ENCODE measurements around the gene SLC38A8.

The SLC38A8 gene

DNA sequence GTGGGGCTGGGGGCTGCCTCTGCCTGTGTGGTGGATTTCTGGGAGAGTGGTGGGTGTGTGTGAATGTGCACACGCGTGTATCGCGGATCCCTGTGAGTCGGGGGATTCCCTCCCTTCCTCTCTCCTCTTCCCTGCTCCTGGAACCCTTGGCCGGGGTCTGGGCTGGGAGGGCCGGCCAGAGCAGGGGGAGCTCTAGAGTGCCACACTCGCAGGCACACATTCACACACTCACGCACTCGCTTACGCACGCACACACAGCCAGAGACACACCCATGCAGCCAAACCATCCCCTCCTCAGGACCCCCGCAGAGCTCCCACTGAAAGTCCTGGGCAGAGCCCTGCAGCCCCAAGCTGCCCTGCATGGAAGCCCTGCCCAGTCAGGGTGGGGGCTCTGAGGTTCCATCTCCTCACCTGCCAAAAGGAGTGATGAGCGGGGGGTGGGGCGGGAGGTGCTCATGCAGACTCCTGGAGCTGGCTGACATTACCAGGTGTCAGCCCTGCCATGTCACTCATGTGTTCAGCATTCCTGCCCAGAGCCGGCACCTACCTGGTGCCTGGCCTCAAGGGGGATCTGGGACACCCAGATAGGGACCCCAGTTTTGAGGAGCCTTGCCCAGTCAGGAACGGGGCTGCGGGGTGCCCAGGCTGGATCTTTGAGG lies 72.7 kb downstream of the SLC38A8 start:
- DNase-seq (ENCODE audit: low spot score), result no peak

DNA sequence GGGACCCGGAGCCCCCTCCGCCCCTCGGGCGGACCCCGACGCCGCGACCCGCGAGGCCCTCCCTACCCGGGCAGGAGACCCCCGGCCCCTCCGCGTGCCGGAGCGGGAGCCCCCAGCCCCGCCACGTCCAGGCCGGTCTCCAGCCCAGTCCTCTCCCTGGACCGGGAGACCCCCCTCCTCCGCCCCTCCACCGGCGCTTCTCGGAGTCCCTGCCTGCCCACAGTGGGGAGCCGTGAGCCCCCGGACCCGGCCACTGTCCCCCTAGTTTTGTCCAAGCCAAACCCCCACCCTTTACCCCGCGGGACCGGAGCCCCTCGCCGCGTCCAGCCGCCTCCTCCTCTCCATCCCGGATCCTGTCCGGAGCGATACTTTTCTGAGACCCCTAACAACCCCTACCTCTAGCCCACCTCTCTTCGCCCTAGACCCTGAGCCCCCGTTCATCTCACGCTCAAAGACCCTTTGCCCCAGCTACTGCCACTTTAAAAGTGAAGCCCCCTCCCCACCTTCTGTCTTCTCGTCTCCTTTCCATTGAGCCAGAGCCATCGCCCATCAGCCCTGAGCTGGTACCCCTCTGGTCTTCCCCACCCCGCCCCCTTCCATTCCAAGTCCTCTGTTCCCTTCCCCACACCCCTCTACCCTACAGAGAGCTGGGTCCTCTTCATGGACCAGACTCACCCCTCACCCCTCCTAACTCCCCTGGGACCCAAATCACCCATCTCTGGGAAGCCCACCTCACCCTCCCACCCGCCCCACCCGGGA lies 73.5 kb downstream of the SLC38A8 start:
- DNase-seq (ENCODE audit: low spot score), result no peak

GRCh38 chr16:83968306-83968851 lies 74.2 kb downstream of the SLC38A8 start:
- no peak for DNase-seq (ENCODE audit: low spot score)

GRCh38 chr16:83967838-83968305 lies 74.7 kb downstream of the SLC38A8 start, which contains the start of gene NECAB2:
Gene NECAB2, plus strand, starts transcription at chr16:83968244. Its CDS starts 405 bp downstream, at chr16:83968649.
- DNase-seq (ENCODE audit: low spot score), result no peak

DNA sequence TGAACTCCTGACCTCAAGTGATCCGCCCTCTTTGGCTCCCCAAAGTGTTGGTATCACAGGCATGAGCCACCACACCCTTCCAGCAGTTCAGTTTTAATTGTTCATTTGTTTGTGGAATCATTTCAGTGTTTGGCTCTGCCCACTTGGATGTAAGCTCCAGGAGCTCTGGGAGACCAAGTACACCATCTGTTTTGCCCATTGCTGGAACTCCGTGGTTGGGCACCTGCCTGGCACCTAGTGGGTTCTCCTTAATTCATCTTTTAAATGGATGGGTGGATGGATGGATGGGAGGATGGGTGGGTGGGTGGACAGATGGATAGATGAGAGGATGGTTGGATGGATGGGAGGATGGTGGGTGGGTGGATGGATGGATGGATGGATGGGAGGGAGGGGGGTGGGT lies 75.5 kb downstream of the SLC38A8 start:
- DNase-seq (ENCODE audit: low spot score), result no peak

DNA sequence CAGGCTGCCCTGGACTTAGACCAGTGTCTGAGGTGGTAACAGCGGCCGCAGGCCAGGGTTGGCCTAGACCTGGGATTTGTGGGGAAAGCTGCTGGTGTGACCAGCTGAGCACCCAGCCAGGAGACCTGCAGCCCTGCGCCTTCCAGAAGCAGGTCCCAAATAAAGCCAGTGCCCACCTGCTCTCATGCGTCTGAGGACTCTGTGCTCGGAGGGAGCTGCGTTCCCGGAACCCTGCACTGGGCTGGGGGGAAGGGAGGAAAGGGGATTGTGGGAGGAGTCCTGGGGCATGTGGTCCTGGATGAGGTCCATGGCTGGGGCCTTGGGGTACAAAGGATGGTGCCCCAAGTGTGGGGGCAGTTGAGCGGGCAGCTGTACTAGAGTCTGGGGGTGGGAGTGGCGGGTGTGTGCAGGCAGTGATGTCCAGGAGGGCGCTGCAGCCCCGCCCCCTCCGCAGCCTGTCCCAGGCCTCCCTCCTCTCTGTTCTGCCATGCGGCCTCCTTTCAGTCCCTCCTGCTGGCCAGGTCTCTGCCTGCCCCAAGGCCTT lies 76.4 kb downstream of the SLC38A8 start:
- DNase-seq (ENCODE audit: low spot score), result no peak

- DNase-seq (ENCODE audit: low spot score), result no peak
Measured at GRCh38 chr16:83965444-83966152, 77.0 kb downstream of the SLC38A8 start.

- DNase-seq (ENCODE audit: low spot score), result no peak
Measured at GRCh38 chr16:83964684-83965443, 77.7 kb downstream of the SLC38A8 start.

GRCh38 chr16:83963277-83964119 lies 79.1 kb downstream of the SLC38A8 start:
- DNase-seq (ENCODE audit: low spot score), result no peak

GRCh38 chr16:83961591-83961990 lies 81.0 kb downstream of the SLC38A8 start:
- no peak for DNase-seq (ENCODE audit: low spot score)

- no peak for DNase-seq (ENCODE audit: low spot score)
Measured at GRCh38 chr16:83960521-83961249, 81.9 kb downstream of the SLC38A8 start.
